IPS DF 19.7 (cell line): ENCODE results near the gene MVB12B.

Experiments used
- DNase-seq: peaks from one replicate; pipeline ENCODE4 v3.0.0-alpha.2; 2013; ENCODE audit warnings: low read depth, low spot score

The MVB12B gene

GRCh38 chr9:126504086-126504976 lies 177.7 kb downstream of the MVB12B start:
- DNase-seq, result no peak

- no peak for DNase-seq
Measured at GRCh38 chr9:126504977-126505455, 178.4 kb downstream of the MVB12B start.

- no peak for DNase-seq
Measured at GRCh38 chr9:126505697-126506346, 179.2 kb downstream of the MVB12B start.

GRCh38 chr9:126506361-126507317 lies 180.0 kb downstream of the MVB12B start:
- DNase-seq, result no peak

GRCh38 chr9:126507318-126508109 lies 180.9 kb downstream of the MVB12B start:
- DNase-seq, result no peak

- no peak for DNase-seq
Measured at GRCh38 chr9:126508171-126508591, 181.6 kb downstream of the MVB12B start.

- DNase-seq, result no peak
Measured at GRCh38 chr9:126508928-126509327, 182.3 kb downstream of the MVB12B start.

GRCh38 chr9:126509718-126510117 lies 183.1 kb downstream of the MVB12B start:
- DNase-seq, result no peak

GRCh38 chr9:126510564-126510963 lies 183.9 kb downstream of the MVB12B start:
- DNase-seq, result no peak

- no peak for DNase-seq
Measured at GRCh38 chr9:126511411-126511810, 184.8 kb downstream of the MVB12B start.

- DNase-seq, result no peak
Measured at GRCh38 chr9:126513159-126514036, 186.8 kb downstream of the MVB12B start.

GRCh38 chr9:126514037-126514821 lies 187.6 kb downstream of the MVB12B start:
- DNase-seq, result no peak

GRCh38 chr9:126515001-126515872 lies 188.6 kb downstream of the MVB12B start:
- DNase-seq, result no peak

GRCh38 chr9:126515873-126516505 lies 189.4 kb downstream of the MVB12B start:
- DNase-seq, result no peak

GRCh38 chr9:126516561-126516935 lies 189.9 kb downstream of the MVB12B start:
- no peak for DNase-seq

- DNase-seq, result no peak
Measured at GRCh38 chr9:126516936-126517832, 190.6 kb downstream of the MVB12B start.
